ENCODE data around the gene PGAP6.
A peak's percentile ranks its signal among the peaks of the same experiment; 100 is the strongest.
"Not testable (repeated sequence)": the region's sequence is repeated elsewhere in the genome, so short reads cannot be mapped to it uniquely, and the experiment has no call there.

PGAP6 gene

DNA sequence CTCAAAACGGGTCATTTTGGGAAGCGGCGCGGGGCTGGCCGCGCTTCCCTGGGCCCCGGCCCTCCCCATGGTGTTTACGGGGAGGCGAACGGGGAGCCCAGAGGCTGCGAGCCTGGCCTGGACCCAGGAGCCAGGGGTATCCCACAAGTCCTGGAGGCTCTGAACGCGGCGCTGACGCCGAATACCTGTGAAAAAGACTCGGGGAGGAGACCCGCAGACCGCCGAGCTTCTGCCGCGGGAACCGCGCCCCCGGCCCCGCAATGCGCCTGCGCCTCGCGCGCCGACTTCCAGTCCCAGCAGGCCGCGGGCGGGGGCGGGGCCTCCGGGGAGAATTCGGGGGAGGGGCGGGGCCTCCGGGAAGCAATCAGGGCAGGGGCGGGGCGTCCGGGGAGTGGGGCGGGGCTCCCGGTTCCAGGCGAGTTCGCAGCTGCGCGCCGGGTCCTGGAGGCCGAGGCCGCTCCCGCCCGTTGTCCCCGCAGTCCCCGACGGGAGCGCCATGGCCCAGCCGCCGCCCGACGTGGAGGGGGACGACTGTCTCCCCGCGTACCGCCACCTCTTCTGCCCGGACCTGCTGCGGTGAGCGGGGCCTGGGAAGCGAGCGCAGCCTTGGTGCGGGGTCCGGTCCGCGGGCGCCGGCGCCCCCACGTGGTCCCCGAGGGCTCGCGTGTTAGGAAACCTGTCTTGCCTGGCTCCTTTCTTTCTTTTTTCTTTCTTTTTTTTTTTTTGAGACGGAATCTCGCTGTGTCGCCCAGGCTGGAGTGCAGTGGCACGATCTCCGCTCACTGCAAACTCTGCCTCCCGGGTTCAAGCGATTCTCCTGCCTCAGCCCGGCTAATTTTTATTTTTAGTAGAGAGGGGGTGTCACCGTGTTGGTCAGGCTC lies 19.9 kb upstream of the PGAP6 start, which contains the start of gene DECR2:
Gene DECR2 (plus strand): TSS at position 418 of the 881 bp plus-strand sequence. CDS start 79 bp downstream, at position 497.
- peak; percentile 79 for DNase-seq

DNA sequence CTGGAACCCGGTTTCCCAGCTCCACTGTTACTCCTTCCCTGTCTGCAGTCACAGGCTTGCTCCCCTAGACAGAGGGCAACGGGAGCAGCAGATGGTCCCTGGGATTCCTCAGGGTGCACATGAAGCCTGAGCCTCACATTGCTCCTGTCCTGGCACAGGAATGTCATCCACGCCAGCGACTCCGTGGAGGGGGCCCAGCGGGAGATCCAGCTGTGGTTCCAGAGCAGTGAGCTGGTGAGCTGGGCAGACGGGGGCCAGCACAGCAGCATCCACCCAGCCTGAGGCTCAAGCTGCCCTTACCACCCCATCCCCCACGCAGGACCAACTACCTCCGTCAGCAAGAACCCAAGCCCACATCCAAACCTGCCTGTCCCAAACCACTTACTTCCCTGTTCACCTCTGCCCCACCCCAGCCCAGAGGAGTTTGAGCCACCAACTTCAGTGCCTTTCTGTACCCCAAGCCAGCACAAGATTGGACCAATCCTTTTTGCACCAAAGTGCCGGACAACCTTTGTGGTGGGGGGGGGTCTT lies 18.3 kb upstream of the PGAP6 start:
- peak; percentile 39 for DNase-seq

DNA sequence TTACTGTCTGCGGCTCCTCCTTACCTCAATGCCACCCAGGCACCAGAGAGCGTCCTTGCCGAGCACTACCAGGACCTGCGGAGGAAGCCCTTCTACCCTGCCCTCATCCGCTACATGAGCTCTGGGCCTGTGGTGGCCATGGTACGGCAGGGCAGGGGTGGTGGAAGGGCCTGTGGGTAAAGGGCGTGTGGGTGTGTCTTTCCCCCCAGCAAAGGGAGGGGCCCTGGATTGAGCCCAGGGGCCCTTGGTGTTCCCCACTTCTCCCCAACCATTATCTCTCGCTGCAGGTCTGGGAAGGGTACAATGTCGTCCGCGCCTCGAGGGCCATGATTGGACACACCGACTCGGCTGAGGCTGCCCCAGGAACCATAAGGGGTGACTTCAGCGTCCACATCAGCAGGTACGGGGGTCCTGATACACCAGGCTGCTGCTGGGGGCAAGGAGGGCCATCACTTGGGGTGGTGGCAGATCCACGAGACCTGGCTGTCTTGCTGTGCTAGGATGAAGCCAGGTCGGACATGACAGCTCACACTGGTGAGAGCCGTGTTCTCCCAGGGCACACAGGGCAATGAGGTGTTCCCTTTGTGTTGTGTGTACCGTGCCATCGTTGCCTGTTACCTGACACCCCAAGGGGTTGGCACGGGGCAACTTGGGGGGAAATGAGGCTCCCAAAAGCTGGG lies 17.7 kb upstream of the PGAP6 start:
- DNase-seq: no peak

GRCh38 chr16:398561-399339 lies 17.0 kb upstream of the PGAP6 start:
- no peak for DNase-seq

GRCh38 chr16:397736-398332 lies 16.1 kb upstream of the PGAP6 start:
- peak; percentile 61 for DNase-seq

DNA sequence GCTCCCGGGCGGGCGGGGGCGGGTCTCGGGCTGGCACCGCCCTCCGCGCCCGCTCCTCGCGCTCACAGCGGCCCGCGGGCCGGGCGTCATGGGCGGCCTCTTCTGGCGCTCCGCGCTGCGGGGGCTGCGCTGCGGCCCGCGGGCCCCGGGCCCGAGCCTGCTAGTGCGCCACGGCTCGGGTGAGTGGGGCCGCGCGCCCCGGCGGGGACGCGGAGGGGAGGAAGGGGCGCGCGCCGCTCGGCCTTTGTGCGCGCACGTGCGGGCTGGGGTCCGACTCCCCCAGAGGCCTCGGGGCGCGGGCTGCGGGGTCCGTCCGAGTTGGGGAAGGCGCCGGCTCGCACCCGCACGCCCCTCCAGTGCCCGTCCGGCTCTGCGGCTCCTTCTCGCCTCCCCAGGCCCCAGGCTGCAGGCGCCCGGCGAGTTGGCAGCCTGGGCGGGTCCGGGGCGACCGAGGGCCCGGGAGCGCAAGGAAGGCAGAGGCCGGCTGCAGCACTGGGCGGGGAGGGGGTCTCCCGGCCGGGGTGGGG lies 15.4 kb upstream of the PGAP6 start, which contains the start of gene NME4:
Gene NME4 (plus strand): TSS at position 65 of the 527 bp plus-strand sequence. CDS start 24 bp downstream, at position 89.
- DNase-seq: no peak

DNA sequence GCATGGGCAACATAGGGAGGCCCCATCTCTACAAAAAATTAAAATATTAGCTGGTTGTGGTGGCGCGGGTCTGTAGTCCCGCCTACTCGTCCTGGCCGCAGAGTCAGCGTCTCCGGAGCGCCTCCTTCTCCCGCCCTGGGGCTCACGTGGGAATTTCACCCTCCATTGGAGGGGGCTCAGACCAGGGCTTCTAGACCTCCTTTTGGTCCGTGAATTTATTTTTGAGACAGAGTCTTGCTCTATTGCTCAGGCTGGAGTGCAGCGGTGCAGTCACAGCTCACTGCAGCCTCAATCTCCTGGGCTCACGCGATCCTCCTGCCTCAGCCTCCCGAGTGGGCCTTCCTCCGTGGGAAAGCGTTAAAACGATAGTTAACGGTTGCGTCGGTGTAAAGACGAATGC lies 14.8 kb upstream of the PGAP6 start:
- peak; percentile 63 for DNase-seq

DNA sequence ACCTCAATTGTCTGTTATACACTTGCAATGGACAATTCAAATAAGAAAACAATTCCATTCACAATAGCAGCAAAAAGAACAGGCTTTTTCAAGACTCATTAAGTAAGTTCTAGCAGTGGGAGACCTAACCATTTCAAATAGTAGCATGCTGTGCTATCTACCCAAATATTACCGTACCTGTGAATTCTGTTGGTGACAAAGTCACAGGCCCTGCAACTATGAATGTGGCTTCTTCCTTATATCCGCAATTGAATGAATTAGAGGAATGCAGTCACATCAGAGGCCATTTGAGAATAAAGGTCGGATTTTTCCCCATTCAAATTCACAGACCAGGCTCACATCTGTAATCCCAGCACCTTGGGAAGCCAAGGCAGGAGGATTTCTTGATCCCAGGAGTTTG lies 14.4 kb upstream of the PGAP6 start:
- DNase-seq: no peak

GRCh38 chr16:392450-393030 lies 10.8 kb upstream of the PGAP6 start:
- peak; percentile 56 for DNase-seq

DNA sequence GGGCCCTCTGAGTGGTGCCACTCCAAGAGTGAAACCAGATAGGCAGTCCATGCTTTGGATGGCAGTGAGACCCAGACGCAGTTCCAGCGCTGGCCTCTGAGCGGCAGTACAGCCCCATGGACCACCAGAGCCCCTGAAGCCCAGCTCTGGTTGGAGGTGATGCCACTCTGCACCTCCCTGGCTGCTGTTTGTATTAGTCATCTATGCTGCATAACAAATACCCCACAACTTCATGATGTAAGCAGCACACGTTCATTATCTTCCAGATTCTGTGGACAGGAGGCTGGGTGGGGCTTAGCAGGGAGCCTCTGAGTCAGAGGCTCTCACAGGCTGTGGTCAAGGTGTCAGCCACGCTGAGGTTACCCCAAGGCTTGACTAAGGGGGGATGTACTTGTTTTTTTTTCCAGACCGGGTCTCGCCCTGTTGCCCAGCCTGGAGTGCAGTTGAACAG lies 10.1 kb upstream of the PGAP6 start:
- DNase-seq: peak; percentile 61

- no peak for DNase-seq
Measured at GRCh38 chr16:389352-389751, 7.6 kb upstream of the PGAP6 start.

DNA sequence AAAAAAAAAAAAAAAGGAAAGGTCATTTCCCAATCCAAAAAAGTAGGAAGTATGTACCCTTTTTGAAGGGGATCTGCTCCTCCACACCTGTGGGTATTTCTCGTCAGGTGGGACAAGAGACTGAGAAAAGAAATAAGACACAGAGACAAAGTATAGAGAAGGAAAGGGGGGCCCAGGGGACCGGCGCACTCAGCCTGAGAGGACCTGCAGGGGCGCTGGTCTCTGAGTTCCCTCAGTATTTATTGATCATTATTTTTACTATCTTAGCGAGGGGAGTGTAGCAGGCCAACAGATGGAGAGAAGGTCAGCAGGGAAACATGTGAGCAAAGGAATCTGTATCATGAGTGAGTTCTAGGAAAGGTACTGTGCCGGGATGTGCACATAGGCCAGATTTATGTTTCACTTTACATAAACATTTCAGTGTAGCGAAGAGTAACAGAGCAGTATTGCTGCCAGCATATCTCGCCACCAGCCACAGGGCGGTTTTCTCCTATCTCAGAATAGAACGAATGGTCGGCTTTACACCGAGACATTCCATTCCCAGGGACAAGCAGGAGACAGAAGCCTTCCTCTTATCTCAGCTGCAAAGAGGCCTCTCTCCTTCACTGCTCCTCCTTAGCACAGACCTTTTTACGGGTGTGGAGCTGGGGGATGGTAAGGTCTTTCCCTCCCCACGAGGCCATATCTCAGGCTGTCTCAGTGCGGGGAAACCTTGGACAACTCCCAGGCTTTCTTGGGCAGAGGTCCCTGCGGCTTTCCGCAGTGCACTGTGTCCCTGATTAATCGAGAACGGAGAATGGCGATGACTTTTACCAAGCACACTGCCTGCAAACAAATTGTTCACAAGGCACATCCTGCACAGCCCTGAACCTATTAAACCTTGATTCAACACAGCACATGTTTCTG lies 6.2 kb upstream of the PGAP6 start:
- not testable (repeated sequence) for DNase-seq

- peak; percentile 37 for DNase-seq
Measured at GRCh38 chr16:386641-387156, 4.9 kb upstream of the PGAP6 start.

DNA sequence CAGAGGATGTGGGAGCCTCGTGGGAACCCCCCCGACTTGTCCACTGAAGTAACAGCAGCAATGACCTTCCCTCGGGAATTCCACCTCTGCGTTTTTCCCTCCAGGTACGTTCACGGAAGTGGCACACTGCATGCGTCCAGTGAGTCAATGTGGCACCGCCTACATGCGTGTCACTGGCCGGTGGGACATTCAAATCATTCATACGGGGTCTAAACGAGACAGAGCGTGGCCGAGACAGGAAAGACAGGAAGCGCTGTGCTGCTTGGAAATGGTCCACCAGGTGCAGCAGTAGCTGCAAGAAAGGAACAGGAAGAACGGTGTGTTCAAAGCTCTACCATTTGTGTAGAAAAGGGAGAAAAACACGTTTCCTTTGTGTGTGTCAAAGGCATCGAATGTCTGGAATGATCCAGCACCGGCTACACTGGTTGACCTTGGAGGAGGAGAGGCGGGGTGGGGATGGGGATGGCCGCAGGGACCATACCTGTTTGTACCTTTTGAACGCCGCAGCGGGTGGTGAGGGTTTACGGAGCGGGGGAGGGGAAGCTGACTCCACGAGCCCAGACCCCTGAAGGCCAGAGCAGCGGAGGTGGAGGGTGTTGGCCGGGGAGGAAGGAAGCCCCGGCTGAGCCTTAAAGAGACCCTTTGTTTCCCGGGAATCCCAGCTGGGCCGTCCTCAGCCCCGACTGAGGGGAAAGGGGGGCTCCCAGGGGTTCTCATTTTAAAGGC lies 1.7 kb upstream of the PGAP6 start:
- no peak for DNase-seq

DNA sequence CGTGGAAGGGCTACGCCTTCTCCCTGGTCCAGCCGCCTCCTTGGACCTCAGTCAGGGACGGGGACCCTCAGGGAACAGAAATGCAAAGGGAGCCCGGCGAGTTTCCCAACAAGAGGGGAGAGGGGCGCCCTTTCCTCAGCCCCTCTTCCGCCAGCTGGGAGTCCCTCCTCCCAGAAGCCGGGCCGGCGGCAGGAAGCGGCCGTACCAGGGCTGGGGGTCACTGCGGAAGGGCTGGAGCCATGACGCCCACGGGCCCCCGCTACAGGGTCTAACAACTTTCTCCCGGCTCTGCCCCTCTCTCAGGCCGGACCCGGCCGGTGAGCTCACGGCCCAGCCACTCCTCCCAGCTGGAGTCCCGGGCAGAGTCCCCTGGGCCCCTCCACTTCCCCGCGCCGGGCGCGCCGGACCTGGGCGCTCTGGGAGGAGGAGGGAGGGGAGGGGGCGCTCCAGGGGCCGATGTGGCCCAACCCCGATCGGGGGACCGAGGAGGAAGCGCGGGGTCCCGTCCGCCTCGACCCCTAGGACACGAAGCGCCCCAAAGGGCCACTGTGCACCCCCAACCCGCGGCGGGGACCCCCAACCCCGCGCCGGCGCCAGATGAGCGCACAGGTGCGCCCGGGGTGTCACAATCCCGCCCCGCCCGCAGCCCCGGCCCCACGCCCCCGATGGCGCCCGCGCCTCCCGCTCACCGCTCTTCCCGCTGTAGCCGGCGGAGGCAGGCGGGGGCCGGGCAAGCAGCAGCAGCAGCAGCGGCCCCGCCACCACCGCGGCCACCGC lies 578 bp downstream of the PGAP6 start:
- DNase-seq: no peak

GRCh38 chr16:380762-381011 lies 1.1 kb downstream of the PGAP6 start:
- DNase-seq: no peak

GRCh38 chr16:379961-380761 lies 1.6 kb downstream of the PGAP6 start:
- no peak for DNase-seq

Measured in MV-4-11 (cell line).